Ovary (tissue), 10 donors: ENCODE measurements around the gene RPL19. TPM values are rescaled to one million over a fixed set of nuclear protein-coding genes. Genes with fewer than 3 reads are reported as not detected.

Source experiments
- DNase-seq, 5 donors: peaks; one replicate each; pipeline ENCODE4 v3.0.0-alpha.2; 2019 to 2020
- H3K27ac ChIP-seq, 2 donors: fragments of 200-600 bp; one replicate each; pipeline versions ENCODE4 v1.5.1 to v1.8.0; 2019 to 2022
- H3K27me3 ChIP-seq: fragments of 200-600 bp; one replicate; pipeline ENCODE4 v1.8.0; 2022
- H3K36me3 ChIP-seq: fragments of 200-600 bp; sonication (generic); one replicate; pipeline ENCODE4 v1.5.1; 2019
- H3K4me1 ChIP-seq: one replicate; pipeline ENCODE4 v1.8.1; 2013; ENCODE audit warnings: mild to moderate bottlenecking, moderate library complexity; ENCODE audit not compliant: insufficient read depth
- H3K4me3 ChIP-seq: fragments of 200-600 bp; sonication (generic); one replicate; pipeline ENCODE4 v1.5.1; 2017
- H3K9me3 ChIP-seq, 2 donors: fragments of 200-600 bp in 1 of 2; sonication (generic) in 1 of 2; one replicate each; pipeline versions ENCODE4 v1.5.1 to v1.8.1; 2013 to 2019; ENCODE audit warnings: mild to moderate bottlenecking in 1 of 2, moderate library complexity in 1 of 2
- CTCF ChIP-seq, 3 donors: fragments of 450-650 bp in 2 of 3; fragments of 200-600 bp in 1 of 3; IDR thresholded peaks; one replicate each; pipeline versions ENCODE4 v1.5.1 to v1.8.0; 2016 to 2022; ENCODE audit warnings: antibody characterized with exemption in 3 of 3, mild to moderate bottlenecking in 1 of 3
- EP300 ChIP-seq: sonication (generic); formaldehyde crosslinking; IDR thresholded peaks from one replicate; pipeline ENCODE4 v1.6.1; 2017; ENCODE audit warnings: antibody characterized with exemption
- POLR2A ChIP-seq: fragments of 450-650 bp; IDR thresholded peaks from one replicate; pipeline ENCODE4 v1.6.1; 2017; ENCODE audit warnings: antibody characterized with exemption, mild to moderate bottlenecking, moderate library complexity
- WGBS, 3 donors: extraction: QIAGEN DNeasy Blood & Tissue Kit in 1 of 3; methylation state at CpG; one replicate each; pipeline versions ENCODE4 v1.1.5 to v1.1.7; 2013 to 2017; 5-methylcytosine and 5-hydroxymethylcytosine counted together
- intact Hi-C, 4 donors: fragments of 100-400 bp; cut with DNase I; formaldehyde crosslinking; loops; one replicate each; pipeline versions ENCODE4 v1.11.0 to v1.15.1; 2022 to 2023
- long read RNA-seq, 3 donors: library from polyadenylated mRNA in 2 of 3; unstranded in 2 of 3; transcript quantifications; one replicate each; pipeline ENCODE4 v2.0.0 and lab custom pipeline, GENCODE V29; 2021 to 2026
- polyA plus RNA-seq, 2 donors: library from polyadenylated mRNA; stranded (reverse); fragments of 200-250 nt in 1 of 2; fragments of 350-450 nt in 1 of 2; fragmentation: Illumina TruSeq in 1 of 2; extraction: RNeasy Lipid Tissue Mini Kit (QIAGEN cat#74804) in 1 of 2; gene quantifications; one replicate each; pipeline ENCODE4 v1.2.3, GENCODE V29; 2013 to 2014
- total RNA-seq, 7 donors: library from RNA; depleted of rRNA in 2 of 7; stranded (reverse); fragments of >200 nt in 2 of 7; fragmentation: NEBNext Ultra II Directional in 3 of 7; extraction: Animal tissue kit (Norgen Biotek cat#: 25700) in 3 of 7; gene quantifications; one replicate each; pipeline versions ENCODE4 v1.1.0 to v1.2.4, GENCODE V29; 2016 to 2023
- donor health status: DM: no; HTN: no; CAD: no; lungs with moderate emphysema.
- donor health status: DM: no; HTN: no; CAD: no.
- donor health status: Bipolar disorder and iron deficiency.
- donor health status: DM: yes; HTN: yes; CAD: no.
- donor health status: DM: no; HTN: no; CAD: no.
- donor health status: DM: yes; HTN: yes; CAD: no.

The RPL19 gene
- total RNA-seq (1,000 to 10,000 TPM; 2,549 to 5,697 (median 3,184) TPM), polyA plus RNA-seq (1,000 to 10,000 TPM; 2,272 to 5,597 TPM)
- long read RNA-seq, donor 1, transcript RPL19-202 (5 exons, 1,247 nt): minor isoform, 8 of 1,218 reads
- long read RNA-seq, donor 1, transcript RPL19-201 (6 exons, 737 nt): major isoform, 1,092 of 1,218 reads
- long read RNA-seq, donor 1, transcript RPL19-203 (6 exons, 1,051 nt): minor isoform, 9 of 1,218 reads
- long read RNA-seq, donor 1, partial matches to known transcripts: 98 of 1,218 reads
- long read RNA-seq, donor 1, other reads (novel, unspliced or antisense): 10 of 1,218 reads
- long read RNA-seq, donor 2, transcript RPL19-201 (6 exons, 737 nt): major isoform, 843 of 1,288 reads
- long read RNA-seq, donor 2, partial matches to known transcripts: 405 of 1,288 reads
- long read RNA-seq, donor 2, other reads (novel, unspliced or antisense): 34 of 1,288 reads
- long read RNA-seq, donor 3, transcript RPL19-201 (6 exons, 737 nt): major isoform, 1,052 of 1,154 reads
- long read RNA-seq, donor 3, partial matches to known transcripts: 87 of 1,154 reads
- long read RNA-seq, donor 3, other reads (novel, unspliced or antisense): 9 of 1,154 reads

DNA sequence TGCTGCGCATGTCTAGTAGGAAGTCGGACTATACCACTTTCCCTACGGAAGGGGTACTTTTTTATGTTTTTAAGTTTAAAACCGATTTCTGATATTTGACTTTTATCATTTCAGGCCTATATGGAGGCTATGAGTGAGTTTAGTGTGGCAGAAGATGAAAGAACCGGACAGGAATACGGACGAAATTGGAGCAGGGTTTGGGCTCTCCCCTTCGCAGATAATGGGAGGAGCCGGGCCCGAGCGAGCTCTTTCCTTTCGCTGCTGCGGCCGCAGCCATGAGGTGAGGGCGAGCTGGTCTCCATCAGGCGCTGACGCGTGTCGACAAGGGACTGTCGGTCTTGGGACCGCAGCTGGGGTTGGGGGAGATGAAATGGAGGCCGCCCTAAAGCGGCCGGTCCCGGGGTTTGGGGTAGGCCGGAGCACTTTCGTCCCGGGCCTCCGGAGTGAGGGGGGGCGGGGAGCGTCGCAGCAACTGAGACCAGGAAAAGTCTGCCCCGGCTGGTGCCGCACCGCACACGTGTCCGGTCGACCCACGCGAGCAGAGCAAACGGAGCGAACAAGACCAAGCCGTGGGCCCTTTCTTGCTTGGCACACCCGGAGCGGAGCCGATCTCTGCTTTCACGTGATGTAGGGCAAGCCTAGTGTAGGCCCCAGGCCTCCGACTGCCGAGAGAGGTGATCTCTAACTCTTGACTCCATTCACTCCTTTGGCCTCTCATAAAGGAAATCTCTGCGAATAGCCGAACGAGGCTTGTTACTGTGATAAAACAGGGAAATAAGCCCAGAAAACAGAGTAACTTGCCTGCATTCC, at the start of gene RPL19:
RPL19 (plus strand) TSS at position 214 of the 810 bp plus-strand sequence; CDS start at position 276, 62 bp downstream.
- peaks cover 12% of the 10 kb centered on the region for H3K4me1 ChIP-seq
- peak; percentile 75 to 84 (median 83) for DNase-seq
- no peaks in the 10 kb centered on the region for H3K27me3 ChIP-seq
- peak; percentile 24 for TF ChIP-seq POLR2A
- TF ChIP-seq EP300: no peak
- H3K9me3 ChIP-seq: no peaks in the 10 kb centered on the region
- WGBS, 3 donors: 0 to 1% (median 1%) methylated on average over 46 to 52 of the region's 52 CpGs
- H3K27ac ChIP-seq: peak within 1 kb of the TSS; percentile 93 to 97
- H3K4me3 ChIP-seq: peak within 1 kb of the TSS; percentile 73
- intact Hi-C loops: no loop called here
- H3K36me3 ChIP-seq: no peaks in the 10 kb centered on the region

GRCh38 chr17:39150795-39151149, 49.3 kb upstream of the RPL19 start:
- Histone ChIP-seq H3K27me3 (no peaks in the 10 kb centered on the region), H3K27ac (peak overlapping the region; percentile 55 to 63), H3K4me1 (no peaks in the 10 kb centered on the region), H3K9me3 (no peaks in the 10 kb centered on the region), H3K4me3 (peak overlapping the region; percentile 55), H3K36me3 (no peaks in the 10 kb centered on the region)
- TF ChIP-seq EP300: no peak
- TF ChIP-seq CTCF (IDR thresholded peaks at IDR 0.05): no peak
- no peak for TF ChIP-seq POLR2A
- intact Hi-C loops: loop anchor here (5.0 to 10.0 kb wide), 7 partner anchors 48 to 396 kb away; partner anchors contain the start of genes LASP1 (in 1 of the 4) and PSMB3 (in 1 of the 4)
- WGBS, 3 donors: 34 to 52% (median 50%) methylated on average over 5 of the region's 5 CpGs
- no peak for DNase-seq

DNA sequence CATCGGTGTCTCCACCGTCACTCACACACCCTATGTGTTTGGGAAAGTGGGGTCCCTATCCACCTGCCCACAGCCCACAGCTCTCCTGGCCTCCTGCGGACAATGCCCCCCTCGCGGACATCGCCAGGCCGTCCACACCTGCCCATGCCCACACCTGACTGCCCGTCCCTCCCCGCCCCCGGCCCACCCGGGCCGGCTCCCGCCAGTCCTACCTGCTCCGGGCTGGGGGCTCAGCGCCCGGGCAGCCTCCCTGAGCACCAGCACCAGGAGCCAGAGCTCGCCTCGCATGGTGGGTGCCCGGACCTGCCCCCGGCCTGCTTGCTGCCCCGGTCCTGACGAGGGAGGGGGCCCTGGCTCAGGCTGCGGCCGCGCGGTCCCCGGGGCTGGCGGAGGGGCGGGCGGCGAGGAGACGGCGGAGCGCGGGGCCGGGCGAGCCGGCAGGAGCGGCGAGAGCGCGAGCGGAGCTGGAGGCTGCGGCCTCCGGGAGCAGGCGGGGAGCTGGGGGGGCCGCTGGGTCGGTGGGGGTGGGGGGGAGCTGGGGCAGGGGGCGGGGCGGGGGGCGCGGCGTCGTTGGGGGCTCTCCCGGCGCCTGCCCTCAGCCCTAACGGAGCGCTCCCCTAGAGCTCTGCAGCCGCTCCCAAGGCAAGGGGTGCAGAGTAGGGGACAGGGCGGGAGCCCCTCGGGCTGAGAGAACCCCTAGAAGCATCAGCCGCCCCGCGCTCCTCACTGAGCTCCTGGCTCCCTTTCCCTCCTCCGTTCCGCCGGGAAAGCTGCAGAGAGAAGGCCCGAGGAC, 48.7 kb upstream of the RPL19 start, which contains the start of gene PLXDC1:
PLXDC1 (minus strand) TSS at position 488 of the 793 bp plus-strand sequence; CDS start at position 288, 200 bp downstream.
- Histone ChIP-seq H3K27ac (peak within 1 kb of the TSS; percentile 55 to 63), H3K4me1 (no peaks in the 10 kb centered on the region), H3K4me3 (peak within 1 kb of the TSS; percentile 68), H3K36me3 (no peaks in the 10 kb centered on the region), H3K9me3 (no peaks in the 10 kb centered on the region), H3K27me3 (no peaks in the 10 kb centered on the region)
- peak in 2 of 5 donors; percentile 50 to 65 for DNase-seq
- WGBS, 3 donors: 2 to 3% (median 2%) methylated on average over 23 to 67 of the region's 68 CpGs
- intact Hi-C loops: loop anchor here (5.0 to 10.0 kb wide), 7 partner anchors 49 to 397 kb away; partner anchors contain the start of genes LASP1 (in 1 of the 4) and PSMB3 (in 1 of the 4)
- no peak for TF ChIP-seq CTCF (IDR thresholded peaks at IDR 0.05)
- no peak for TF ChIP-seq POLR2A
- TF ChIP-seq EP300: no peak

DNA sequence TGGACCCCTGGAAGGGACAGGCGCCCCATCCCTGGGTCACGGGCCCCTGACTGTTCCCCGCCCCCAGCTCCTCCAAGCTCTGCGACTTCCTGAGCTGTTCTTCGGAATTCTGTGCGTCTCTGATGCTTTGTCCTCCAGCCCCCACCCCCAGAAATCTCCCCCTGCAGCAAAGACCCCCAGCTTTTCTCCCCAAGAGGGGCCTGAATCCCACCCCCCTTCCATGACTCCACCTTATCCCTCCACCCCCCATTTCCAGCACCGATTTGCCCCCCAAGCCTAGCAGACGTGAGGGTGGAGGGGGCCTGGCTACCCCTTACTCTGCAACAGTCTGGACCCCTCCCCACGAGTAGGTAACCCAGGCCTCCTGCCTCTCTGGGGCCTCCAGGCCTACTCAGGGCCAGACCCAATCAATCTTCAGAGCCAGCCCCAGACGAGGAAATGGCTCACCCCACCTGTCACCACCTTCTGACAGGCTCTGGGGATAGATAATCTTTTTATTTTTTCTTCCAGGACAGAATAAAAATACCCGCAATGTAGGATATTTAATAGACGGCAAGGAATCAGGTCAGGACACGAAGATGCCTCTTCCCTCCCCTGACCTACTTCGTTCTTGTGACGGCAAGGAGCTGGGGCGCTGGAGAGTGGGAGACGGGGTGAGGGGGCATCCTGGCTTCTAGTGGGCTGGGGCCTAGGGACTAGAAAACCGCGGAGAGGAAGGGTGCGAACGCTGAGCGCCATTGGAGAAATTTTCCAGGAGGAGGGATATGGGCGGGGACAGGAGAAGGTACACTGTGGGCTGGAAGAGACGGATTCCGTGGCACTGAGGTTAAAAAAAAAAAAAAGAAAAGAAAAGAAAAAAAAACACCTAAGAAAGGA, 47.9 kb upstream of the RPL19 start:
- H3K9me3 ChIP-seq: no peaks in the 10 kb centered on the region
- intact Hi-C loops: loop anchor here (2.0 to 10.0 kb wide), 9 partner anchors 50 to 397 kb away; partner anchors contain the start of genes LASP1 (in 1 of the 4) and PSMB3 (in 1 of the 4)
- H3K4me1 ChIP-seq: no peaks in the 10 kb centered on the region
- 16% methylated on average over 24 to 25 of the region's 25 CpGs for WGBS, 3 donors
- H3K4me3 ChIP-seq: peak overlapping the region; percentile 68
- peak; percentile 50 to 71 (median 64) for DNase-seq
- H3K27me3 ChIP-seq: no peaks in the 10 kb centered on the region
- no peaks in the 10 kb centered on the region for H3K36me3 ChIP-seq
- H3K27ac ChIP-seq: peak overlapping the region; percentile 55 to 63
- TF ChIP-seq CTCF (IDR thresholded peaks at IDR 0.05): no peak
- no peak for TF ChIP-seq EP300
